GM23248 (cell line): ENCODE measurements around the gene MTURN. TPM values are rescaled to one million over a fixed set of nuclear protein-coding genes. Genes with fewer than 3 reads are reported as not detected.

Source experiments
- DNase-seq: peaks from one replicate; pipeline ENCODE4 v3.0.0-alpha.2; 2015
- H2AFZ ChIP-seq: fragments of 200-600 bp; sonication (generic); 2 replicates; pipeline ENCODE4 v1.6.1; 2016; ENCODE audit warnings: antibody characterized with exemption
- H3F3A ChIP-seq: fragments of 200-600 bp; sonication (generic); 2 replicates; pipeline ENCODE4 v1.6.1; 2016; ENCODE audit warnings: mild to moderate bottlenecking, antibody characterized with exemption, mixed run types; ENCODE audit not compliant: insufficient read depth
- H3K27ac ChIP-seq: fragments of 200-600 bp; sonication (generic); 2 replicates; pipeline ENCODE4 v1.5.1; 2016; ENCODE audit warnings: mild to moderate bottlenecking
- H3K27me3 ChIP-seq: fragments of 200-600 bp; sonication (generic); replicated peaks from 2 replicates; pipeline ENCODE4 v1.6.1; 2016; ENCODE audit warnings: mild to moderate bottlenecking; ENCODE audit not compliant: insufficient read depth
- H3K36me3 ChIP-seq: fragments of 200-600 bp; sonication (generic); 2 replicates; pipeline ENCODE4 v1.6.1; 2016; ENCODE audit warnings: low read depth, mild to moderate bottlenecking
- H3K4me1 ChIP-seq: fragments of 200-600 bp; sonication (generic); 2 replicates; pipeline ENCODE4 v1.6.1; 2016; ENCODE audit warnings: mild to moderate bottlenecking; ENCODE audit not compliant: insufficient read depth
- H3K4me2 ChIP-seq: fragments of 200-600 bp; sonication (generic); one replicate; pipeline ENCODE4 v1.6.1; 2016; ENCODE audit warnings: mild to moderate bottlenecking; ENCODE audit not compliant: unreplicated experiment
- H3K4me3 ChIP-seq: fragments of 200-600 bp; sonication (generic); 2 replicates; pipeline ENCODE4 v1.5.1; 2016; ENCODE audit warnings: mild to moderate bottlenecking
- H3K79me2 ChIP-seq: fragments of 200-600 bp; sonication (generic); 2 replicates; pipeline ENCODE4 v1.6.1; 2016; ENCODE audit warnings: mild to moderate bottlenecking; ENCODE audit not compliant: insufficient read depth
- H3K9ac ChIP-seq: fragments of 200-600 bp; sonication (generic); 2 replicates; pipeline ENCODE4 v1.6.1; 2016; ENCODE audit warnings: mild to moderate bottlenecking
- H3K9me2 ChIP-seq: fragments of 200-600 bp; sonication (generic); 2 replicates; pipeline ENCODE4 v1.6.1; 2016; ENCODE audit warnings: mixed run types, mild to moderate bottlenecking, moderate library complexity; ENCODE audit not compliant: insufficient read depth
- H3K9me3 ChIP-seq: fragments of 200-600 bp; sonication (generic); one replicate; pipeline ENCODE4 v1.6.1; 2017; ENCODE audit warnings: low read depth
- H4K20me1 ChIP-seq: fragments of 200-600 bp; sonication (generic); 2 replicates; pipeline ENCODE4 v1.6.0; 2016; ENCODE audit not compliant: insufficient read depth
- EZH2 ChIP-seq: fragments of 200-600 bp; sonication (generic); IDR thresholded peaks from 2 replicates; pipeline ENCODE4 v1.6.1; 2018; ENCODE audit warnings: antibody characterized with exemption, mild to moderate bottlenecking; ENCODE audit not compliant: insufficient read depth, poor library complexity, severe bottlenecking
- EZH2phosphoT487 ChIP-seq: fragments of 200-600 bp; sonication (generic); IDR thresholded peaks from 2 replicates; pipeline ENCODE4 v1.6.1; 2018; ENCODE audit warnings: antibody characterized with exemption, moderate library complexity, mild to moderate bottlenecking, low read depth; ENCODE audit not compliant: insufficient read depth
- WGBS, 2 experiments: methylation state at CpG; one replicate each; pipeline ENCODE4 v1.1.6; 2015 to 2017; ENCODE audit warnings: low lambda C conversion rate in 2 of 2, low coverage in 1 of 2; ENCODE audit errors: missing lambda C conversion rate in 2 of 2; 5-methylcytosine and 5-hydroxymethylcytosine counted together
- in situ Hi-C: fragments of 300-500 bp; cut with MboI; formaldehyde crosslinking; loops from 2 replicates; pipeline ENCODE4 v1.15.0; 2020
- polyA plus RNA-seq: library from polyadenylated mRNA; unstranded; fragments of >200 nt; fragmentation: Nextera tagmentation; extraction: Ambion mirVana; gene quantifications from 2 replicates; pipeline ENCODE4 v1.2.1, GENCODE V29; 2016
- total RNA-seq: library from RNA; depleted of rRNA; stranded (reverse); fragments of >200 nt; shearing (Covaris generic); gene quantifications from 2 replicates; pipeline ENCODE4 v1.2.3, GENCODE V29; 2014

The MTURN gene
- total and polyA plus RNA-seq, 2 experiments from 2014 or later, result 15.9 to 22.5 TPM

GRCh38 chr7:30159163-30159562 is 24.4 kb downstream of the MTURN start:
- TF ChIP-seq EZH2phosphoT487, result no peak
- TF ChIP-seq EZH2, result no peak
- H3K4me2 ChIP-seq, result no peak overlapping the region
- H3K4me1 ChIP-seq, result peaks cover 15% of the 10 kb centered on the region
- 97 to 98% methylated on average over 4 of the region's 4 CpGs for WGBS, 2 experiments
- H3K27me3 ChIP-seq, result no peaks in the 10 kb centered on the region
- DNase-seq, result no peak
- in situ Hi-C loops, result loop anchor here (25.0 kb wide), 1 partner anchor 253 kb away; no protein-coding TSS in a partner anchor
- H2AFZ ChIP-seq, result no peak overlapping the region
- H3K36me3 ChIP-seq, result no peaks in the 10 kb centered on the region
- H4K20me1 ChIP-seq, result no peaks in the 10 kb centered on the region
- H3K9me2 ChIP-seq, result no peaks in the 10 kb centered on the region
- H3K9me3 ChIP-seq, result no peaks in the 10 kb centered on the region
- H3K4me3 ChIP-seq, result no peak overlapping the region
- no peak overlapping the region for H3K27ac ChIP-seq
- no peak overlapping the region for H3K9ac ChIP-seq
- 0 out of 2 replicates have a peak, but pooled peaks cover 5% of the 10 kb centered on the region for H3F3A ChIP-seq
- no peaks in the 10 kb centered on the region for H3K79me2 ChIP-seq

- H2AFZ ChIP-seq, result no peak overlapping the region
- no peak overlapping the region for H3K27ac ChIP-seq
- DNase-seq, result peak; percentile 62
- WGBS, 2 experiments, result 49 to 56% methylated on average over 6 of the region's 6 CpGs
- in situ Hi-C loops, result loop anchor here (10.0 to 25.0 kb wide), 2 partner anchors 253 to 405 kb away; no protein-coding TSS in a partner anchor
- no peak overlapping the region for H3K4me3 ChIP-seq
- H3K4me1 ChIP-seq, result peaks cover 15% of the 10 kb centered on the region
- no peaks in the 10 kb centered on the region for H3K36me3 ChIP-seq
- TF ChIP-seq EZH2phosphoT487, result no peak
- no peak for TF ChIP-seq EZH2
- H4K20me1 ChIP-seq, result no peaks in the 10 kb centered on the region
- H3K9me3 ChIP-seq, result no peaks in the 10 kb centered on the region
- no peak overlapping the region for H3K9ac ChIP-seq
- H3K4me2 ChIP-seq, result no peak overlapping the region
- H3K9me2 ChIP-seq, result no peaks in the 10 kb centered on the region
- H3F3A ChIP-seq, result 0 out of 2 replicates have a peak, but pooled peaks cover 5% of the 10 kb centered on the region
- no peaks in the 10 kb centered on the region for H3K27me3 ChIP-seq
- H3K79me2 ChIP-seq, result no peaks in the 10 kb centered on the region
These were observed 24.9 kb downstream of the MTURN start for GRCh38 chr7:30159698-30160143.

GRCh38 chr7:30160329-30160728 is 25.5 kb downstream of the MTURN start:
- no peak for DNase-seq
- Histone ChIP-seq H3K9me2 (no peaks in the 10 kb centered on the region), H2AFZ (no peak overlapping the region), H3K36me3 (no peaks in the 10 kb centered on the region), H3K79me2 (no peaks in the 10 kb centered on the region), H3K4me3 (no peak overlapping the region), H3K9ac (no peak overlapping the region), H3F3A (0 out of 2 replicates have a peak, but pooled peaks cover 5% of the 10 kb centered on the region), H3K9me3 (no peaks in the 10 kb centered on the region), H3K27ac (no peak overlapping the region), H3K4me1 (peaks cover 15% of the 10 kb centered on the region), H3K27me3 (no peaks in the 10 kb centered on the region), H3K4me2 (no peak overlapping the region), H4K20me1 (no peaks in the 10 kb centered on the region)
- TF ChIP-seq EZH2phosphoT487 (no peak), EZH2 (no peak)
- in situ Hi-C loops, result loop anchor here (10.0 to 25.0 kb wide), 2 partner anchors 252 to 404 kb away; no protein-coding TSS in a partner anchor
- 92 to 96% methylated on average over 2 of the region's 2 CpGs for WGBS, 2 experiments

GRCh38 chr7:30162133-30162532 is 27.3 kb downstream of the MTURN start:
- no peak for DNase-seq
- H3K79me2 ChIP-seq, result no peaks in the 10 kb centered on the region
- no peaks in the 10 kb centered on the region for H3K27me3 ChIP-seq
- 0 out of 2 replicates have a peak overlapping the region, but pooled peaks have one; percentile 66 for H2AFZ ChIP-seq
- H3K27ac ChIP-seq, result peak overlapping the region; percentile 52; the same call in 1 of the 2 replicates
- H3K4me1 ChIP-seq, result peaks cover 15% of the 10 kb centered on the region
- no peak overlapping the region for H3K4me2 ChIP-seq
- WGBS, 2 experiments, result 90 to 91% methylated on average over 3 of the region's 3 CpGs
- H3K4me3 ChIP-seq, result no peak overlapping the region
- H3K36me3 ChIP-seq, result no peaks in the 10 kb centered on the region
- H3K9ac ChIP-seq, result peak overlapping the region; percentile 35; the same call in 1 of the 2 replicates
- no peaks in the 10 kb centered on the region for H3K9me3 ChIP-seq
- in situ Hi-C loops, result loop anchor here (10.0 to 25.0 kb wide), 2 partner anchors 250 to 403 kb away; no protein-coding TSS in a partner anchor
- no peaks in the 10 kb centered on the region for H4K20me1 ChIP-seq
- H3F3A ChIP-seq, result 0 out of 2 replicates have a peak, but pooled peaks cover 5% of the 10 kb centered on the region
- H3K9me2 ChIP-seq, result no peaks in the 10 kb centered on the region
- TF ChIP-seq EZH2phosphoT487 (no peak), EZH2 (no peak)
